Calu3 (cell line): Measurements from ENCODE around the gene FAM228B. TPM values are rescaled to one million over a fixed set of nuclear protein-coding genes. Genes with fewer than 3 reads are reported as not detected.

Experiments
- BruUV-seq: library from RNA; stranded (reverse); fragments of 400-500 nt; replicated peaks from 2 replicates; lab custom pipeline; 2021; lab: Mats Ljungman, UMichigan
- CTCF ChIA-PET: fragments of 300-600 bp; sonication (Branson Sonifier 250); formaldehyde crosslinking; loops from one replicate; lab custom pipeline; 2022; ENCODE audit warnings: antibody characterized with exemption; lab: Charles Lee
- DNase-seq: peaks from one replicate; pipeline ENCODE4 v3.0.0; 2022
- H3K27ac Mint-ChIP-seq: one replicate; pipeline ENCODE4 v1.8.0; 2022; ENCODE audit warnings: mixed read lengths; ENCODE audit not compliant: unreplicated experiment
- H3K27me3 Mint-ChIP-seq: one replicate; pipeline ENCODE4 v1.8.0; 2022; ENCODE audit warnings: mixed read lengths; ENCODE audit not compliant: unreplicated experiment
- H3K36me3 Mint-ChIP-seq: one replicate; pipeline ENCODE4 v1.8.0; 2022; ENCODE audit warnings: mild to moderate bottlenecking, moderate library complexity, mixed read lengths; ENCODE audit not compliant: insufficient read depth, unreplicated experiment
- H3K4me1 Mint-ChIP-seq: one replicate; pipeline ENCODE4 v1.8.0; 2022; ENCODE audit warnings: mild to moderate bottlenecking, low read depth, mixed read lengths; ENCODE audit not compliant: unreplicated experiment
- H3K4me3 Mint-ChIP-seq: one replicate; pipeline ENCODE4 v1.8.0; 2022; ENCODE audit warnings: mild to moderate bottlenecking, low read depth, moderate library complexity, mixed read lengths; ENCODE audit not compliant: unreplicated experiment
- H3K9me3 Mint-ChIP-seq: one replicate; pipeline ENCODE4 v1.8.0; 2022; ENCODE audit warnings: low read depth, mixed read lengths; ENCODE audit not compliant: unreplicated experiment
- CTCF ChIP-seq: fragments of 200-600 bp; IDR thresholded peaks from one replicate; pipeline ENCODE4 v1.8.0; 2022; ENCODE audit warnings: antibody characterized with exemption; ENCODE audit not compliant: unreplicated experiment
- intact Hi-C: fragments of 100-400 bp; cut with micrococcal nuclease; formaldehyde crosslinking; loops from one replicate; pipeline ENCODE4 v1.10.0; 2022; ENCODE audit not compliant: unreplicated experiment
- total RNA-seq: library from RNA; stranded (reverse); gene quantifications from 2 replicates; pipeline ENCODE4 v1.2.3, GENCODE V29; 2022

The FAM228B gene
- total RNA-seq, 1 experiment from 2014 or later, result 8.3 TPM

- CTCF ChIA-PET, result no interaction called here
- no peak for TF ChIP-seq CTCF
- Mint-ChIP-seq H3K4me3 (no peak overlapping the region), H3K27me3 (no peaks in the 10 kb centered on the region), H3K9me3 (no peaks in the 10 kb centered on the region), H3K4me1 (no peaks in the 10 kb centered on the region), H3K36me3 (peaks cover 5% of the 10 kb centered on the region), H3K27ac (no peak overlapping the region)
- DNase-seq, result no peak
- intact Hi-C loops, result no loop called here
- BruUV-seq, result no TSS peak
Measured at GRCh38 chr2:24207359-24207758, 84.1 kb downstream of the FAM228B start.

- intact Hi-C loops, result no loop called here
- Mint-ChIP-seq H3K27ac (no peak overlapping the region), H3K27me3 (no peaks in the 10 kb centered on the region), H3K4me3 (no peak overlapping the region), H3K4me1 (no peaks in the 10 kb centered on the region), H3K36me3 (peaks cover 10% of the 10 kb centered on the region), H3K9me3 (no peaks in the 10 kb centered on the region)
- no TSS peak for BruUV-seq
- CTCF ChIA-PET, result no interaction called here
- TF ChIP-seq CTCF, result no peak
- no peak for DNase-seq
Measured at GRCh38 chr2:24208490-24208889, 85.2 kb downstream of the FAM228B start.

GRCh38 chr2:24209389-24210105, 86.3 kb downstream of the FAM228B start:
- H3K9me3 Mint-ChIP-seq, result no peaks in the 10 kb centered on the region
- BruUV-seq, result no TSS peak
- H3K36me3 Mint-ChIP-seq, result peaks cover 10% of the 10 kb centered on the region
- DNase-seq, result no peak
- no peak overlapping the region for H3K27ac Mint-ChIP-seq
- H3K4me3 Mint-ChIP-seq, result no peak overlapping the region
- intact Hi-C loops, result no loop called here
- CTCF ChIA-PET, result no interaction called here
- H3K4me1 Mint-ChIP-seq, result no peaks in the 10 kb centered on the region
- TF ChIP-seq CTCF, result no peak
- H3K27me3 Mint-ChIP-seq, result no peaks in the 10 kb centered on the region

- no peaks in the 10 kb centered on the region for H3K9me3 Mint-ChIP-seq
- no peak for TF ChIP-seq CTCF
- no peaks in the 10 kb centered on the region for H3K4me1 Mint-ChIP-seq
- H3K27ac Mint-ChIP-seq, result no peak overlapping the region
- DNase-seq, result no peak
- no peaks in the 10 kb centered on the region for H3K27me3 Mint-ChIP-seq
- no TSS peak for BruUV-seq
- H3K36me3 Mint-ChIP-seq, result peaks cover 13% of the 10 kb centered on the region
- no peak overlapping the region for H3K4me3 Mint-ChIP-seq
- intact Hi-C loops, result no loop called here
- CTCF ChIA-PET, result no interaction called here
Measured at GRCh38 chr2:24210106-24210455, 86.8 kb downstream of the FAM228B start.
